H7 (cell line): ENCODE measurements around the gene DIP2C. TPM values are rescaled to one million over a fixed set of nuclear protein-coding genes. Genes with fewer than 3 reads are reported as not detected.

ENCODE experiments used
- DNase-seq: peaks from one replicate; pipeline ENCODE4 v3.0.0; 2012
- H3K27me3 ChIP-seq: 2 replicates; pipeline ENCODE4 v1.6.0; 2011; ENCODE audit warnings: mild to moderate bottlenecking, low read length; ENCODE audit not compliant: control insufficient read depth, insufficient read depth
- H3K36me3 ChIP-seq: replicated peaks from 2 replicates; pipeline ENCODE4 v1.5.1; 2011; ENCODE audit warnings: low read length; ENCODE audit not compliant: control insufficient read depth, insufficient read depth
- H3K4me3 ChIP-seq: 2 replicates; pipeline ENCODE4 v1.5.1; 2011; ENCODE audit warnings: low read depth, mild to moderate bottlenecking, control low read depth, low read length, moderate library complexity; ENCODE audit not compliant: insufficient read depth
- total RNA-seq: library from RNA; depleted of rRNA; stranded (reverse); fragments of >200 nt; shearing (Covaris generic); gene quantifications from 2 replicates; pipeline ENCODE4 v1.2.3, GENCODE V29; 2014

The DIP2C gene
- total RNA-seq, 1 experiment from 2014 or later, result 4.8 TPM

DNA sequence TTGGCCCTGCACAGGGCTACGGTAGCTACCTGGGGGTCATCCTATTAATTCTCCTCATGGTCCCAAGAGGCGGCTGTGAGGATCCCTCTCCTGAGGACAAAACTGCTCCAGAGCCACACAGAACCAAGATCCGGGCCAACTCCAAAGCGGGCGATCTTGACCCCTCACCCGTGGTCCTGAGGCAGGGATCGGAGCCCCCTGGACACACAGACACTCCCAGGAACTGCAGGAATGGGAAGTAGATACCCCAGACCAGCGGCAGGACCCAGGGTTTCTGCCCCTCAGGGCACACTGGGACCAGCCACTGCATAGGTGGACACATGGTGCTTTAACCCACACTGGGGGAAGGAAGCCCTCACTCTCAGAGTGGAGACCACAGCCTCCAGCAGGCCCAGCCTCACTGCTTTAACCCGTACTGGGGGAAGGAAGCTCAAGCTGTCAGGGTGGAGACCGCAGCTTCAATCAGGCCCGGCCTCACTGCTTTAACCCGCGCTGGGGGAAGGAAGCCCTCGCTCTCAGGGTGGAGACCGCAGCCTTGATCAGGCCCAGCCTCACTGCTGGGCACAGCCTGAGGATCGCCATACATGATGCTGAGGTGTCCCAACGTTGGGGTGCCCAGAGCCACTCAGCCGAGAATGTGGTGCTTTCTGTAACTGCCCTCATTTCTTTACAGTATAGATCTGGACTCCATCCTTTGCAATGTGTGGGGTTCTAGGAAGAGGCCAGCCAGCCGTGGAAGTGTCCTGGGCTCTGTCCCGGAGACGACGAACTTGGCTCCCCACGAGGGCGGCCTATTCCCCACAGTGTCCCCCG is 60.1 kb downstream of the DIP2C start:
- Histone ChIP-seq H3K27me3 (no peaks in the 10 kb centered on the region), H3K36me3 (no peaks in the 10 kb centered on the region), H3K4me3 (no peak overlapping the region)
- peak; percentile 44 for DNase-seq

DNA sequence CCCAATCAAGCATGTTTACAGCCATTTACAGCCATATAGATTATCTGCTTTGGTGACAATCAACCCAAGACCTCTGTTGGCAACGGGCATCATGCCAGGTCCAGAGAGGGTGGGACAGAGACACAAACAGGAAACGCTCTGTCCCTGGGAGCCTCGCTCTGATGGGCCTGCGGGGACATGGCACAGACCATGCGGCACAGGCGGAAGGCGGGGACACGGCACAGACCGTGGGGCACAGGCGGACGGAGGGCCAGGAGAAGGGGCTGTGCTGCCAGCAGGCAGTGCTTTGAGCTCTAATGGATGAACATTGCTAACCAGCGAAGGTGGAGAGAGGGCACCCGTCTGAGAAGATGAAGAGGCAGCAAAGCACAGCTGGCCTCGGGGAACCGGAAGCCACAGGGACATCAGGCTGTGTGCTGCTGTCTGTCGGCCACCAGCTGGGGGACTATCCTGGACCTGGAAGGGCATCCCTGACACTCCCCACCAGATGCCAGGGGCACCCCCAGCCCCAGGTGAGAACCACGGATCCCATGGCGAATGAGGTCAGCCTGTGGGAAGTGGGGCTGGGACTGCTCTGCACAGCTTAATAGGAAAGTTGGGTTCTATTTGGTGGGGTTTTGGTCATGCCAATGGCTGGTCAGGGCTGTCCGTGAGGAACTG is 61.0 kb downstream of the DIP2C start:
- no peak for DNase-seq

DNA sequence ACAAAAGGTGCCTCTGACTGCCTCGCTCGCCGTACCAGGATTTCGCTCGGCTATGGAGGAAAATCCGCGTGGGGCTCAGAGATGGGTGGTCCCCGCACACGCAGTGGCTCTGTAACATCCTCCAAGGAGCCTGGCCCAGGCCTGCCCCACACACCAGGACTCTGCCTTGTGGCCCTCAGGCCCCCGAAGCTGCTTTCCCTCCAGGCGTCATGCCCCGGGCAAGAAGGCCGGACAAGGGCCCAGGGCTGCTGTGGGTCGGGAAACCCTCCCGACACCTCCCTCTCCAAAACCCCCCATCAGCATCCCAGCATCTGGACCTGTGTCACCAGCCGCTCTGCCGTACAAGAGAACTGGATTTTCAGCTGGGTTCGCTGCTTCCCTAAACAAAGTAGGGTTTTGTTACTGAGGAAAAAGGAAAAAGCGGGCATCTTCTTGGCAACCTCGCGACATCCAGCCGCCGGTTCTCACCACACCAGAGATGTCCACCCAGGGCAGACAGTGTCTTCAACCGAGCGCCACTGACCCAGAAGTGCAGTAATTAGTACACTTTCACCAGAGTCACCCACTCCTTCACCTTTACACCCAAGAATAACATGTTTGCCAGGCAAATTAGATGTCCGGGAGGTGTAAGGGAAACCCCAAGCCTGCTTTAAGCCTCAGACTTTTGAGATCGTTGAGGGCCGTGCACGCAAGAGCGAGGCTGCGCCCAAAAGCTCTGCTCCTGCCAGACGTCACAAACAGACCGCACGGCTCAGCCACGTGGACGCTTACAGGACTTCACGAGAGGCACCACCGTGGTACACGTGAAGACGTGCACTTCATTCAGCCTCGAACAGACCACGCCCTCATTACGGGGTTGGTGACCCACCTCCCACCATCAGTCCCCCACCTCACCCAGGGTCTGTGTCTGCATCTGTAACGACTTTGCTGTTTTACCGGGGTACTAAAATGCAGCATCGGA is 62.2 kb downstream of the DIP2C start:
- H3K36me3 ChIP-seq, result no peaks in the 10 kb centered on the region

More for the DNA sequence above, 61.0 kb downstream of the DIP2C start:
- Histone ChIP-seq H3K27me3 (no peaks in the 10 kb centered on the region), H3K4me3 (no peak overlapping the region), H3K36me3 (no peaks in the 10 kb centered on the region)

DNA sequence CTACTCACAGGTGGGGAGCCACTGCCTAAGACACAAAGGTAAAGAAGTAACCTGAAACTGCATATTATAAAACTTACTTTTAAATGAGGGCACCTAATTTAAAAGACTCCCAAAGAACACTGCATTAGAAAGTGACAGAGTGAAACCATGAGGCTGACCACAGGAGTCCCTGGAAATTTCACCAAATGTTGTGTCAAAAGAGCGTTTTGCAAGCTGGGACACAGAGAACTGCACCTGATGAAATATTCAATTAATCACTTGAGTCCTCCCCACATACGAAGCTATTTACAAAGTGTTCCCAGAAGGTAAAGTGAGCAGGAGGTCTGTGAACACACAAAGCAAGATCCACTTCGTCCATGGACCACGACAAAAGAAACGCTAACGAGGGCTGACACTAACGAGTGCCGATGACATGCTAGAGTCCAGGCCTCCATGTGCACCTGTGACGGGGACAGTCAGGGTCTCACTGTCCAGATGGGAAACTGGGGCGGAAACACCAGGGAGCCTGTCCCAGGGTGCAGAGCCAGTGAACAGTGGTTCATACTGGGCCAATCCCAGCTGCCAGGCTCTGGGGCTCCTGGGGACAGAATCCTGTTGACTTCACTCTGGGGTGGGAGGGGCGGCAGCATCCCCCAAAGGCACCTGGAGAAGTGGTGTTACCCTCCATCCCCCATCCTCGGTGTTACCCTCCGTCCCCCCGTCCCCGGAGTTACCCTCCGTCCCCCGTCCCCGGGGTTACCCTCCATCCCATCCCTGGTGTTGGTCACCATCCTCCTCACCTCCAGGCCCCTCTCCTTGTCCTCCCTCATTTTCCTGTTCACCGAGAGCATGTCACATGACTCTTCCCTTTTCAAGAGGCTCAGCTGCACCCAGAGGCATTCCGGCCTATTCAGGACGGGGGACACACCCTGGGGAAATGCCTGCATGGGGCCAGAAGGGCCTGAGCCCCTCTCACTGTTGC is 63.4 kb downstream of the DIP2C start:
- DNase-seq, result no peak
- Histone ChIP-seq H3K4me3 (no peak overlapping the region), H3K36me3 (no peaks in the 10 kb centered on the region), H3K27me3 (no peaks in the 10 kb centered on the region)

More for the DNA sequence above, 62.2 kb downstream of the DIP2C start:
- no peak for DNase-seq
- H3K4me3 ChIP-seq, result no peak overlapping the region
- no peaks in the 10 kb centered on the region for H3K27me3 ChIP-seq

GRCh38 chr10:625333-625696 is 64.2 kb downstream of the DIP2C start:
- H3K27me3 ChIP-seq, result no peaks in the 10 kb centered on the region
- no peaks in the 10 kb centered on the region for H3K36me3 ChIP-seq
- no peak overlapping the region for H3K4me3 ChIP-seq
- no peak for DNase-seq

GRCh38 chr10:624605-625332 is 64.7 kb downstream of the DIP2C start:
- Histone ChIP-seq H3K36me3 (no peaks in the 10 kb centered on the region), H3K4me3 (no peak overlapping the region), H3K27me3 (no peaks in the 10 kb centered on the region)
- peak; percentile 89 for DNase-seq

- DNase-seq, result peak; percentile 67
- H3K4me3 ChIP-seq, result no peak overlapping the region
- H3K36me3 ChIP-seq, result no peaks in the 10 kb centered on the region
- H3K27me3 ChIP-seq, result no peaks in the 10 kb centered on the region
These were observed 65.2 kb downstream of the DIP2C start for GRCh38 chr10:624312-624604.

DNA sequence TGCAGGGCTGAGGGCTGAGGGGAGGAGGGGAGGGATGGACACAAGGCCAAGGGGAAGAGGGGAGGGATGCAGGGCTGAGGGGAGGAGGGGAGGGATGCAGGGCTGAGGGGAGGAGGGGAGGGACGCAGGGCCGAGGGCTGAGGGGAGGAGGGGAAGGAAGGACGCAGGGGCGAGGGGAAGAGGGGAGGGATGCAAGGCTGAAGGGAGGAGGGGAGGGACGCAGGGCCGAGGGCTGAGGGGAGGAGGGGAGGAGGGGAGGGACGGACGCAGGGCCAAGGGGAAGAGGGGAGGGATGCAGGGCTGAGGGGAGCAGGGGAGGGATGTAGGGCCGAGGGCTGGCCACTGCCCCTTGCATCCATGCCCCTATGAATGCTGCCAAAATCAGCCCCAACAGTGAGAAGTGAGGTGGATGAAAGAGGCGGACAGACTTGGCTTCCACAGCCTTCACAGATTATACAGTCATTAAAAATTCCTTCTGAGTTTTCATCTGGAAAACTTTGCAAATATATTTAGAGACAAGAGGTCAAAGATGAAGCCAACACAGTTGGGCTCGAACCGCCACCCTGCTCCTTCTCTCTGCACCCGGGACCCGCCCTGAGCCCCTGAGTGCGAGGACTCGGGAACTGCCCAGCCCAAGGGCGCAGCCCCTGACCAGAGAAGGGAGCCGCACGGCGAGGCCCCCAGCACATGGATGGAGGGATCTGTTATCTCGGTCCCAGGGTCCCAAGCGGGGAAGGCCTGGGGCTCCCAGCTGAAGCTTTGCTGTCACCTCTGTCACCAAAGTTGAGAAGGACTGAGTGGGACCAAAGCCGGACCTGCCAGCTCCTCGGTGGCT is 65.8 kb downstream of the DIP2C start:
- no peaks in the 10 kb centered on the region for H3K36me3 ChIP-seq
- peak; percentile 70 for DNase-seq
- H3K4me3 ChIP-seq, result no peak overlapping the region
- H3K27me3 ChIP-seq, result no peaks in the 10 kb centered on the region

GRCh38 chr10:623014-623413 is 66.5 kb downstream of the DIP2C start:
- Histone ChIP-seq H3K27me3 (no peaks in the 10 kb centered on the region), H3K36me3 (no peaks in the 10 kb centered on the region), H3K4me3 (no peak overlapping the region)
- no peak for DNase-seq

GRCh38 chr10:621981-622740 is 67.3 kb downstream of the DIP2C start:
- no peak overlapping the region for H3K4me3 ChIP-seq
- no peaks in the 10 kb centered on the region for H3K27me3 ChIP-seq
- DNase-seq, result no peak
- H3K36me3 ChIP-seq, result no peaks in the 10 kb centered on the region

DNA sequence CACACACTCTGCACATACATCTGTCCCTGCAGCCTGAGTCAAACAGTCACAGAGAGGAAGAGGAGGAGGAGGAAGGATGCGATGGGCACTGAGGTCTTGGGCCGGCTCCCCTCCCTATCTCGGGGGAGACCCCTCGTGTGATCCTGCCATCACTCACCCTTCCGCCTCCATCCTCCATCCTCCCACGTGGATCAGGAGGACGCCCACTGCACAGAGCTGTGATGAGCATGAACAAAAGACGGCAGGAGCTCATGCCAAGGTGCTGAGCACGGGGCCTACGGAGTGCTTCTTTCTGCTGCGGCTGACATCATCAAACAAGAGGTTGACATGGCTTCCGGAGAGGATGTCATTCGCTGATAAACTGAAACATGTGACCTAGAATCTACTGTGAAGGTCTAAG is 68.0 kb downstream of the DIP2C start:
- no peak overlapping the region for H3K4me3 ChIP-seq
- no peaks in the 10 kb centered on the region for H3K27me3 ChIP-seq
- DNase-seq, result no peak
- no peaks in the 10 kb centered on the region for H3K36me3 ChIP-seq

GRCh38 chr10:620971-621370 is 68.5 kb downstream of the DIP2C start:
- Histone ChIP-seq H3K4me3 (no peak overlapping the region), H3K27me3 (no peaks in the 10 kb centered on the region), H3K36me3 (no peaks in the 10 kb centered on the region)
- DNase-seq, result no peak
